Thymus (tissue), 11 donors: ENCODE results near the gene RANBP3. TPM values are rescaled to one million over a fixed set of nuclear protein-coding genes. Genes with fewer than 3 reads are reported as not detected.

Source experiments
- DNase-seq, 9 donors: peaks; one replicate each; pipeline ENCODE4 v3.0.0-alpha.2; 2013; ENCODE audit warnings: low spot score in 9 of 9, low read depth in 6 of 9, missing footprints in 1 of 9
- H3K27ac ChIP-seq, 2 donors: one replicate each; pipeline ENCODE4 v1.5.1; 2013; ENCODE audit warnings: control low read depth in 1 of 2, low read depth in 1 of 2, low read length in 1 of 2, mild to moderate bottlenecking in 1 of 2, moderate library complexity in 1 of 2
- H3K27me3 ChIP-seq, 2 donors: one replicate each; pipeline ENCODE4 v1.5.1; 2013; ENCODE audit warnings: low read length in 1 of 2; ENCODE audit not compliant: control insufficient read depth in 2 of 2, insufficient read depth in 1 of 2
- H3K36me3 ChIP-seq, 2 donors: one replicate each; pipeline ENCODE4 v1.5.1; 2013; ENCODE audit warnings: low read length in 1 of 2, mild to moderate bottlenecking in 1 of 2, moderate library complexity in 1 of 2; ENCODE audit not compliant: control insufficient read depth in 2 of 2, insufficient read depth in 2 of 2
- H3K4me1 ChIP-seq, 2 donors: one replicate each; pipeline ENCODE4 v1.5.1; 2013; ENCODE audit warnings: low read length in 2 of 2; ENCODE audit not compliant: control insufficient read depth in 2 of 2, insufficient read depth in 2 of 2
- H3K4me3 ChIP-seq, 2 donors: one replicate each; pipeline ENCODE4 v1.5.1; 2013; ENCODE audit warnings: low read length in 2 of 2, control low read depth in 1 of 2, mild to moderate bottlenecking in 1 of 2
- H3K9me3 ChIP-seq, 2 donors: one replicate each; pipeline ENCODE4 v1.5.1; 2013; ENCODE audit warnings: low read length in 1 of 2, mild to moderate bottlenecking in 1 of 2; ENCODE audit not compliant: control insufficient read depth in 2 of 2, insufficient read depth in 1 of 2
- WGBS: extraction: QIAGEN DNeasy Blood & Tissue Kit; methylation state at CpG from one replicate; pipeline ENCODE4 v1.1.7; 2013; 5-methylcytosine and 5-hydroxymethylcytosine counted together
- polyA plus RNA-seq: library from polyadenylated mRNA; stranded (reverse); fragments of 200-250 nt; gene quantifications from one replicate; pipeline ENCODE4 v1.2.3, GENCODE V29; 2013
- total RNA-seq: library from RNA; stranded (reverse); fragments of 120-200 nt; gene quantifications from one replicate; pipeline ENCODE4 v1.2.4, GENCODE V29; 2013
- donor health status: healthy.

Gene RANBP3
- total and polyA plus RNA-seq, 2 donors = 36.7 to 39.0 TPM

DNA sequence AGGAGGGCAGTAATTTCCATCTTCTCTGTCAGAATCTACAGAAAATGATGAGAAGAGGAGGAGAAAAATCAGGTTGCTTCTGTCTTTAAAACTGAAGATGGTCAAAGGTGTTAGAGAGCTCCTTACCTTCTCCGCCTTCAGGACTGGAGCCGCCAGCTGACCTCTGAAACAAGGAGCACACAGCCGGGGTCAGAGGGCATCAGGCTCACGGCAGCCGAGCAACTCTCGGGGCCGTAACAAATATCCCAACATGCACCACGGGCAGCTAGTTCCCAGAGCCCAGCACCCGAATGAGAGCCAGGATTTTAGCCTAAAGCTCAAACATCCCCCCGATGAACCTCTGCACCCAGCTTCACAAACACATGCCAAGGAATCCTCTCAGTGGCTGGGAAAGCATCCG is 36.3 kb downstream of the RANBP3 start:
- H3K27me3 ChIP-seq = no peaks in the 10 kb centered on the region
- H3K4me1 ChIP-seq = peaks cover 5 to 7% of the 10 kb centered on the region in 2 donors
- no peaks in the 10 kb centered on the region for H3K9me3 ChIP-seq
- no peak for DNase-seq
- H3K27ac ChIP-seq = no peak overlapping the region
- no peak overlapping the region for H3K4me3 ChIP-seq
- H3K36me3 ChIP-seq = peaks cover 49 to 69% of the 10 kb centered on the region in 2 donors
- 95% methylated on average over 11 of the region's 11 CpGs for WGBS

DNA sequence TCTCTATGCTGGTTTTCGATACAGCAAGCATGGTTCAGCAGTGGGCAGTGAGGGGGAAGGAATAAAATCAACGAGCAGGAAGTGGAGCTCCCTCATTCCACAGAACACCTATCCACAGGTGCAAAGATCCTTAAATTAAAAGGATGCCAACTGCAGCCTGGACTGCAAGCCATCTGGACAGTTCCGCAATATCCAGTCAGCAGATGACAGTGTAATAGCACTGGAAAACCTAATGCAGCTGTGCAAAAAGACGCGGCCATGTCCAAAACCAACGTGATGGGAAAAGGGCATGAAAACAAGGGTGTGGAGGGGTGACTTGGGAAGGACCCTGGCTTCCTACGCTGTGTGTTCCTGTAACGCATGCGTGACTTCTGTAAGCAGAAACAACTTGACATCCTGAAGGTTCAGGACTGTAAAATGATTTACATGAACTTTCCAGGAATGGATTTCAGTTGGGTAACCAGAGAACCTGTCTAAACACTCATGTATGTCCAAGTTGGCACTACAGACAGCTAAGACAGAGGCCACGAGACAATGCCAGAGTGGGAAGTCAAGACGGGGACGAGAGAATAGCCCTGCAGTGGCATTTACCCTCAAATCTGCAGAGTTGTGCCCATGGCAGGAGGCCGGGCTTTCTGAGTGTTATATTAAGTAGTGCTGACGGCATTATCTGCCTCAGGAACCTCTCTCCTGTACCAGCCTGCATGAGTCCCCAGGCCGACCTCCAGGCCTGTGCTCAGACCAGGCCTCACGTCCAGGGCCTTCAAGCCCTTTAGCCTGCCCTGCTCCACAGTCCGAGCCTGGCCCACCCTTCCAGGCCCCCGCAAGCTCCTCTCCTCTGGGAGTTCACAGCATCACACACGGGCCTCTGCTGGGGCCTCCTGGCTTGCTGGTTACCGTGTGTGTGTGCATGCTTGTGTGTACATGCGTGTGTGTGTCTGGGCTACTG is 37.4 kb downstream of the RANBP3 start:
- no peaks in the 10 kb centered on the region for H3K9me3 ChIP-seq
- no peaks in the 10 kb centered on the region for H3K4me1 ChIP-seq
- no peak for DNase-seq
- no peak overlapping the region for H3K27ac ChIP-seq
- no peaks in the 10 kb centered on the region for H3K27me3 ChIP-seq
- WGBS = 97% methylated on average over 21 of the region's 21 CpGs
- no peak overlapping the region for H3K4me3 ChIP-seq
- peaks cover 49 to 71% of the 10 kb centered on the region in 2 donors for H3K36me3 ChIP-seq

DNA sequence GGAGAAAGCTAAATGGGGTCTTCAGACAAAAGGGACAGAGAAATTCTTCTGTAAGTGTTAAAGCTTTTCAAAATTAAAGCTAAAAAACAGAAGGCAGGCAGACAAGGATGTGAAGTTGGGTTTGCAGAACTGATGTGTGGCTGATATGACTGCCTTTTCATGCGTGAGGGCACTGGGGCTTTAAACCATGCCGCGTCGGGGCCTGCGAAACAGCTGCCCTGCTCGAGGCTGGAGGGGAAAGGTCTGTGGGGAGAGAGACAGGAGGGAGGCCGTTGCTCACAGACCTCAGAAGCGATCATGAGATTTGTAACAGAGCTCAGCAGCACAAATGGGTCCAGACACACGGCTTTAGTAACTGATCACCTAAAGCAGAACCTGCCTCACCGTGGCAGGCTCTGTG is 40.4 kb downstream of the RANBP3 start:
- no peak for DNase-seq
- peaks cover 0 to 7% of the 10 kb centered on the region in 2 donors for H3K4me1 ChIP-seq
- peaks cover 67 to 80% of the 10 kb centered on the region in 2 donors for H3K36me3 ChIP-seq
- no peaks in the 10 kb centered on the region for H3K9me3 ChIP-seq
- WGBS = 87% methylated on average over 10 of the region's 10 CpGs
- H3K27ac ChIP-seq = no peak overlapping the region
- no peaks in the 10 kb centered on the region for H3K27me3 ChIP-seq
- no peak overlapping the region for H3K4me3 ChIP-seq

DNA sequence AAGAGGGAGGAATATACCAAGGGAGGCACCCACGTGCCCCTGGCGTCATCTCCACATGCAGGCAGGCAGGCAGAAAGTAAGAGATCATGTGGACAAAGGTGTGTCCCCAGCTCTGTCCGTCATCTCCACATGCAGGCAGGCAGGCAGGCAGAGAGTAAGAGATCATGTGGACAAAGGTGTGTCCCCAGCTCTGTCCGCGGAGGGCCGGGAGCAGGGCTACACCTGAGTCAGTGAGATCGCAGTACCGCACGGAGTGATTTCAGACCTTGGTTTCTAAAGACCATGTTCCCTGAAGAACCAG is 41.7 kb downstream of the RANBP3 start:
- no peaks in the 10 kb centered on the region for H3K9me3 ChIP-seq
- H3K4me3 ChIP-seq = no peak overlapping the region
- 98% methylated on average over 9 of the region's 9 CpGs for WGBS
- no peaks in the 10 kb centered on the region for H3K27me3 ChIP-seq
- H3K4me1 ChIP-seq = peaks cover 0 to 8% of the 10 kb centered on the region in 2 donors
- no peak overlapping the region for H3K27ac ChIP-seq
- no peak for DNase-seq
- peaks cover 72 to 79% of the 10 kb centered on the region in 2 donors for H3K36me3 ChIP-seq

DNA sequence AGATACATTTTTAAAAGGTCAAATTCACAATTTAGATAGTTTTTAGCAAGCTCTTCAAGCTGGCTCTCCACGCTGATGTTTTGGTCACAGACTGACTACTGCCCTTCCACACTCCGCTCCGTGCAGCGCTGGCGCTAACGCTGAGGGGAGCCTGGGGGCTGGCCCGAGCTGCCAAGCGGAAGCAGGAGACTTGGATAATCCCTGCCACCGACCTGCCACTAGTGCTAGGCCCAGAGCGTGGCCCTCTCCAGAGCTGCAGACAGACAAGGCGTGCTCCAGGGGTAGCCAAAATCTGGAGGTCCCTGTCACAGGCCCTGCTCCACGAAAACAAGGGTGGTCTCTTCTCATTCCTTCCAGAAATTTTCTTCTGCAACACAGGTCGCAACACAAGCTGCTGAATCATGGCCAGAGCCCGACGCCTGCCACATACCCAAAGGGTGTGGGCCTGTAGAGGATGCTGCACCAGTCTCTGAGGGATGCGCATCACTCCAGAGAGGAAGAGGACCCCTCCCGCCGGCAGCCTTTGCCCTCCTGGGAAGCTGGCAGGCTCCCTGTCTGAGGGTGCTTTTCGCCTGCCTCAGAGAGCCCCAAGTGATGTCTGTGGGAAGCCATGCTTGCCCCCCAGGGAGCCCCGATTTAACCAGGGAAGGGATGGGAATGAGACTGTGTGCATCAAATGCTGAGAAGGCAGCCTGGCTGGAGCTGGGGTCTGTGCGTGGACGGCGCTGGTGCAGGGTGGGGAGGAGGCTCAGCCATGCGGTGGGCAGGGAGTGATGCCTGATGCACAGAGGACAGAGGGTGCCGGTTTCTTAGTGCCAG is 42.3 kb downstream of the RANBP3 start:
- peaks cover 0 to 12% of the 10 kb centered on the region in 2 donors for H3K4me1 ChIP-seq
- 96% methylated on average over 25 of the region's 25 CpGs for WGBS
- no peak overlapping the region for H3K4me3 ChIP-seq
- no peak for DNase-seq
- H3K27ac ChIP-seq = no peak overlapping the region
- peaks cover 72 to 78% of the 10 kb centered on the region in 2 donors for H3K36me3 ChIP-seq
- H3K9me3 ChIP-seq = no peaks in the 10 kb centered on the region
- H3K27me3 ChIP-seq = no peaks in the 10 kb centered on the region

DNA sequence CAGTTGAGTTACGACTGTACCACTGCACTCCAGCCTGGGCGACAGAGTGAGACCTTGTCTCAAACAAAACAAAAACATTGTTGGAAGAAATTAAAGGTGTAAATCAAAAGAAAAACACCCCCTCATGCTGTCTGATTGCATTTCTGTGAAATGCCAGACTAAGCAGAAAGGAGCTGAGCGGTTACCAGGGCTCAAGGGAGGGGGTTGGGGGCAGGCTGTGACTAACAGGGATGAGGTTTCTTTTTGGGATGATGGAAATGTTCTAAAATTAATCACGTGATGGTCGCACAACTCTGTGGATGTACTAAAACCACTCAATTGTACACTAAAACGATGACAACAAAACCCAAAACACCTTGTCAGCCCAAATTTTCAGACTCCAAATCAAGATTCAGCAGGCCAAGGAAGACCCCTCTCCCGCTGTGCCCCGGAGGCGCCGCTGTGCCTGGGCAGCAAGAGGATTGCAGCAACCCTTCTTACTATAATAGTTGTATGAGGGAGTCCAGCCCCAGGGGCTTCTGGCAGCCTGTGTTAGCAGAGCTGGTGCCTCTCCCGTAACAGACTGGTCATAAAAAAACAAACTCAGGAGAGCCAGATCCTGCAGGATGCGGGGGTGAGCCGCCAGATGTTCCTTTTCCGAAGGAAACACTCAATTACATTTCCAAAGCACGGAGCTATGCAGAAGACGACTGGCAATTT is 43.0 kb downstream of the RANBP3 start:
- 97% methylated on average over 16 of the region's 16 CpGs for WGBS
- H3K27ac ChIP-seq = no peak overlapping the region

DNA sequence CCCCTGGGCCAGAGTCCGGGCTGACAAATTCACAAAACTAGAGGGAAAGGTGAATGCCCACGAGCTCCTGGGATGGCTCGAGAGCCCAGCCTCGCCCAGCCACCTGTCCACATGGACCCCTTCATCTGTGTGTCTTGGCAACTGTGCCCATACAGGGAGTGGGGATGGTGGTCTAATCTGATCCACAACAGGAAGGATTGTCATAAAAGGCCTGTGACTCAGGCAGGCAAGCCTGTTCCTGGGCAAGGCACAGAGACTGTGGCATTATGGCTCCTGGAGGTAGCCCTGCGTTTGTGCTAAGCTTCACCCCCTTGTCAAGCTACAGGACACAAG is 43.9 kb downstream of the RANBP3 start:
- Histone ChIP-seq H3K36me3 (peaks cover 72 to 76% of the 10 kb centered on the region in 2 donors), H3K9me3 (no peaks in the 10 kb centered on the region), H3K4me1 (peaks cover 2 to 21% of the 10 kb centered on the region in 2 donors), H3K27ac (no peak overlapping the region), H3K4me3 (no peak overlapping the region), H3K27me3 (no peaks in the 10 kb centered on the region)
- DNase-seq = no peak
- 98% methylated on average over 5 of the region's 5 CpGs for WGBS

More for the DNA sequence above, 43.0 kb downstream of the RANBP3 start:
- Histone ChIP-seq H3K36me3 (peaks cover 70 to 74% of the 10 kb centered on the region in 2 donors), H3K9me3 (no peaks in the 10 kb centered on the region), H3K4me1 (peaks cover 2 to 19% of the 10 kb centered on the region in 2 donors), H3K4me3 (no peak overlapping the region), H3K27me3 (no peaks in the 10 kb centered on the region)
- DNase-seq = no peak

DNA sequence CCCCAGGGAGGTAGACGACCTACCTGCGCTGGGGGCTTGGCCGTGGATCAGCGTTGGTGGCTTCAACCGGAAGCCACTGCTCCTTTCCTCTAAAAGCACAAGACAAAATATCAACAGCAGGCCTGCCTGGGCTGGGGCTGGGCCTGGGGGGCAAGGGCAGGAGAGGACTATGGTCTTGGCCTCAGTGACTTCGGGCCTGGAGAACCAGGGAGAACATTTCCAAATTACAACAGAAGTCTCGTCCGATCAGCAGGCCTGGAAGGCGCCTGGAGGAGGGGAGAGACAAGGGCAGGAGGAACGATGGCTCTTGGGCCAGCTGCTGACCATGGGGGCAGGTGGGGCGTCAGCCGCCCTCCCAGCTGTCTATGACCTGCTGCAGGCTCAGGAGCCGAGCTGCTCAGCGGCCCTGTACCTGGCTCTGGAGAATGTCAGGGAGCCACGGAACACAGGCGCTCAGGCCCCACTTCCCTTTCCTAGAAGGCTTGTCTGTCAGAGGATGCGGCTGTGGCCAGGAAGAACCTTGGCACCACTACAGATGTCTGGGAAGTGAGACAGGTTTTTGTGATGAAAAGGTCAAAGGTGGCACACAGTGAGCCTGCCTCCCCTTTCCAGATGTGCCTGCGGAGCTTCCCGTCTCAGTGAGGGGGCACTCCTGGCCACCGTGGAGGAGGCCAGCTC is 44.4 kb downstream of the RANBP3 start:
- Histone ChIP-seq H3K4me1 (peaks cover 2 to 21% of the 10 kb centered on the region in 2 donors), H3K27me3 (no peaks in the 10 kb centered on the region), H3K36me3 (peaks cover 77 to 79% of the 10 kb centered on the region in 2 donors), H3K27ac (no peak overlapping the region), H3K4me3 (no peak overlapping the region), H3K9me3 (no peaks in the 10 kb centered on the region)
- no peak for DNase-seq
- WGBS = 96% methylated on average over 20 of the region's 20 CpGs
